HG03521 (cell line): ENCODE measurements around the gene APPBP2.
"Not testable (repeated sequence)": the region's sequence is repeated elsewhere in the genome, so short reads cannot be mapped to it uniquely, and the experiment has no call there.

Source experiments
- ATAC-seq: cut with Tn5 transposase; IDR thresholded peaks from one replicate; pipeline ENCODE4 v1.9.1; 2021; ENCODE audit warnings: mild to moderate bottlenecking, moderate library complexity; ENCODE audit not compliant: unreplicated experiment

APPBP2 gene

GRCh38 chr17:60535382-60536279 is 9.6 kb upstream of the APPBP2 start:
- no peak for ATAC-seq

- ATAC-seq = no peak
Observed at GRCh38 chr17:60534613-60535157, 8.6 kb upstream of the APPBP2 start.

GRCh38 chr17:60534010-60534555 is 8.0 kb upstream of the APPBP2 start:
- no peak for ATAC-seq

- ATAC-seq = no peak
Observed at GRCh38 chr17:60529806-60530205, 3.8 kb upstream of the APPBP2 start.

- ATAC-seq = no peak
Observed at GRCh38 chr17:60528828-60529227, 2.8 kb upstream of the APPBP2 start.

- no peak for ATAC-seq
Observed at GRCh38 chr17:60527701-60528100, 1.7 kb upstream of the APPBP2 start.

- ATAC-seq = no peak
Observed at GRCh38 chr17:60526726-60527125, 684 bp upstream of the APPBP2 start.

- no peak for ATAC-seq
Observed at GRCh38 chr17:60525328-60525684, 736 bp downstream of the APPBP2 start.

- no peak for ATAC-seq
Observed at GRCh38 chr17:60524463-60525327, 1.3 kb downstream of the APPBP2 start.

GRCh38 chr17:60523822-60524221 is 2.2 kb downstream of the APPBP2 start:
- ATAC-seq = no peak

GRCh38 chr17:60522889-60523626 is 3.0 kb downstream of the APPBP2 start:
- ATAC-seq = no peak

- ATAC-seq = no peak
Observed at GRCh38 chr17:60519795-60520194, 6.2 kb downstream of the APPBP2 start.

- not testable (repeated sequence) for ATAC-seq
Observed at GRCh38 chr17:60515683-60516082, 10.4 kb downstream of the APPBP2 start.

GRCh38 chr17:60515199-60515598 is 10.8 kb downstream of the APPBP2 start:
- not testable (repeated sequence) for ATAC-seq

- no peak for ATAC-seq
Observed at GRCh38 chr17:60514500-60514899, 11.5 kb downstream of the APPBP2 start.

- no peak for ATAC-seq
Observed at GRCh38 chr17:60514053-60514452, 12.0 kb downstream of the APPBP2 start.

- no peak for ATAC-seq
Observed at GRCh38 chr17:60513014-60513413, 13.0 kb downstream of the APPBP2 start.

GRCh38 chr17:60510723-60511122 is 15.3 kb downstream of the APPBP2 start:
- no peak for ATAC-seq

- no peak for ATAC-seq
Observed at GRCh38 chr17:60510031-60510430, 16.0 kb downstream of the APPBP2 start.

- no peak for ATAC-seq
Observed at GRCh38 chr17:60508384-60508980, 17.6 kb downstream of the APPBP2 start.
